Upper lobe of left lung (tissue), 6 donors: Measurements from ENCODE around the gene PHACTR1. TPM values are rescaled to one million over a fixed set of nuclear protein-coding genes. Genes with fewer than 3 reads are reported as not detected.
A peak's percentile ranks its signal among the peaks of the same experiment; 100 is the strongest.

Experiments used
- ATAC-seq, 2 donors: fragments of 200-7000 bp; cut with Tn5 transposase; one replicate each; pipeline ENCODE4 v1.9.1; 2022; ENCODE audit warnings: mild to moderate bottlenecking in 2 of 2, moderate library complexity in 2 of 2; ENCODE audit not compliant: low FRiP score in 2 of 2
- DNase-seq, 2 donors: peaks; one replicate each; pipeline ENCODE4 v3.0.0-alpha.2; 2019 to 2020
- H3K27ac ChIP-seq, 4 donors: fragments of 200-600 bp; sonication (generic); one replicate each; pipeline ENCODE4 v1.5.1; 2016 to 2019
- H3K27me3 ChIP-seq, 4 donors: fragments of 200-600 bp; sonication (generic); one replicate each; pipeline ENCODE4 v1.5.1; 2017 to 2019
- H3K36me3 ChIP-seq, 4 donors: fragments of 200-600 bp; sonication (generic); one replicate each; pipeline ENCODE4 v1.5.1; 2016 to 2019
- H3K4me1 ChIP-seq, 4 donors: fragments of 200-600 bp; sonication (generic); one replicate each; pipeline ENCODE4 v1.5.1; 2018 to 2019
- H3K4me3 ChIP-seq, 4 donors: fragments of 200-600 bp; sonication (generic); one replicate each; pipeline ENCODE4 v1.5.1; 2017 to 2019; ENCODE audit warnings: mild to moderate bottlenecking in 2 of 4, moderate library complexity in 1 of 4
- H3K9me3 ChIP-seq, 4 donors: fragments of 200-600 bp; sonication (generic); one replicate each; pipeline ENCODE4 v1.5.1; 2018 to 2019
- EP300 ChIP-seq, 4 donors: sonication (generic); formaldehyde crosslinking; IDR thresholded peaks; one replicate each; pipeline ENCODE4 v1.5.1; 2017; ENCODE audit warnings: antibody characterized with exemption in 4 of 4, control low read depth in 2 of 4
- POLR2A ChIP-seq, 4 donors: fragments of 450-650 bp; IDR thresholded peaks; one replicate each; pipeline ENCODE4 v1.5.1; 2016 to 2017; ENCODE audit warnings: antibody characterized with exemption in 4 of 4, mild to moderate bottlenecking in 2 of 4
- POLR2AphosphoS5 ChIP-seq, 2 donors: sonication (generic); formaldehyde crosslinking; IDR thresholded peaks; one replicate each; pipeline ENCODE4 v1.5.1; 2017; ENCODE audit warnings: antibody characterized with exemption in 2 of 2
- WGBS, 2 donors: methylation state at CpG; one replicate each; pipeline ENCODE4 v1.1.5; 2017 to 2018; 5-methylcytosine and 5-hydroxymethylcytosine counted together
- total RNA-seq, 6 donors: library from RNA; depleted of rRNA in 4 of 6; stranded (reverse); fragments of >200 nt in 4 of 6; gene quantifications; one replicate each; pipeline versions ENCODE4 v1.1.0 to v1.2.1, GENCODE V29; 2016 to 2021
- TF ChIP-seq, protein P1 (sequence below), 6 experiments: fragments of 450-650 bp in 4 of 6; fragments of 200-600 bp in 2 of 6; sonication (generic) in 2 of 6; IDR thresholded peaks; one replicate each; pipeline ENCODE4 v1.5.1; 2016 to 2019; ENCODE audit warnings: antibody characterized with exemption in 6 of 6
- donor health status: DM: no; HTN: no; CAD: no; lungs with moderate emphysema.
- donor health status: DM: no; HTN: yes; CAD: no; lungs with severe emphysema.

Gene PHACTR1
- total RNA-seq, 6 donors from 2014 or later: 63.2 to 121 (median 90.9) TPM

DNA sequence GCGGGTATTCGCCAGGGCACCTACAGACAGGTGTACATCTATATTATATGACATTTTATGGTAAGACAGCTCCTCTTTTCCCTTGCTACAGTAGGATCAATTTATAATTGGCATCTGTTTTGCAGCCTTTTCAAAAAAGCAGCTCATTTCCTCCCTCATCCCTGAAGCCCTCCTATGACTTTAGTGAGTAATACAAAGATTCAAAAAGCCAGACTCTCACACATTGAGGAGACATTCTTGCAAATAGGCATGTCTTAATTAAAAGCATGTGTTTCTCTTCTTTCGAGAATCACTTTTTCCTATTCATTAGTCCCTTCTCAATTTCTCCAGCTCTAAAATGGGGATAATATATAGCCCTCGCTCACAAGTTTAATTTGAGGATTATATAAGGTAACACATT lies 328.3 kb downstream of the PHACTR1 start:
- no peak overlapping the region for H3K4me3 ChIP-seq
- no peak for TF ChIP-seq POLR2AphosphoS5 (IDR thresholded peaks at IDR 0.05)
- TF ChIP-seq POLR2A (IDR thresholded peaks at IDR 0.05): no peak
- no peak for TF ChIP-seq EP300 (IDR thresholded peaks at IDR 0.05)
- TF ChIP-seq, protein P1, sequence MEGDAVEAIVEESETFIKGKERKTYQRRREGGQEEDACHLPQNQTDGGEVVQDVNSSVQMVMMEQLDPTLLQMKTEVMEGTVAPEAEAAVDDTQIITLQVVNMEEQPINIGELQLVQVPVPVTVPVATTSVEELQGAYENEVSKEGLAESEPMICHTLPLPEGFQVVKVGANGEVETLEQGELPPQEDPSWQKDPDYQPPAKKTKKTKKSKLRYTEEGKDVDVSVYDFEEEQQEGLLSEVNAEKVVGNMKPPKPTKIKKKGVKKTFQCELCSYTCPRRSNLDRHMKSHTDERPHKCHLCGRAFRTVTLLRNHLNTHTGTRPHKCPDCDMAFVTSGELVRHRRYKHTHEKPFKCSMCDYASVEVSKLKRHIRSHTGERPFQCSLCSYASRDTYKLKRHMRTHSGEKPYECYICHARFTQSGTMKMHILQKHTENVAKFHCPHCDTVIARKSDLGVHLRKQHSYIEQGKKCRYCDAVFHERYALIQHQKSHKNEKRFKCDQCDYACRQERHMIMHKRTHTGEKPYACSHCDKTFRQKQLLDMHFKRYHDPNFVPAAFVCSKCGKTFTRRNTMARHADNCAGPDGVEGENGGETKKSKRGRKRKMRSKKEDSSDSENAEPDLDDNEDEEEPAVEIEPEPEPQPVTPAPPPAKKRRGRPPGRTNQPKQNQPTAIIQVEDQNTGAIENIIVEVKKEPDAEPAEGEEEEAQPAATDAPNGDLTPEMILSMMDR (IDR thresholded peaks at IDR 0.05): no peak

DNA sequence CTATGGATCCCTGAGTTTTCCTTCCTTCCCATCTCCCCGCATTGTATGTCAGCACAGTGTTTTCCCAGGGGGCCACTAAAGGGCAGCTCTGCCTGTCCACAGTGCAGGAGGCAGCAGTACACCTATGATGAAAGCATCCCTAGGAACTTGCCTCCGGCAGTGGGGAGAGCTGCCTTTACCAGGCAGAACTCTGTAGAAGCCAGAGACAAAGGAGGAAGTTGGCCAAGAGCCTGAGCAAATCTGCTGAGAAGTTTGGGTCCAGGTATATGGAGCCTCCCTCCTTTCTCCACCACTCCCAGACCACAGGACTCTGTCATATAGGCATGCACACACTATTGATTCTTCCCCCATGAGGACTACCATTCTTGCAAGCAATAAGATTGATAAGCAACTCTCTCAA lies 329.1 kb downstream of the PHACTR1 start:
- DNase-seq (no peak), ATAC-seq (peak in 1 of 2 donors; percentile 21)
- Histone ChIP-seq H3K36me3 (no peaks in the 10 kb centered on the region), H3K4me1 (no peaks in the 10 kb centered on the region), H3K27me3 (no peaks in the 10 kb centered on the region), H3K4me3 (no peak overlapping the region), H3K9me3 (no peaks in the 10 kb centered on the region), H3K27ac (no peak overlapping the region)
- WGBS, 2 donors: 69 to 73% methylated on average over 2 of the region's 2 CpGs
- TF ChIP-seq, protein P1 (IDR thresholded peaks at IDR 0.05): no peak
- no peak for TF ChIP-seq POLR2A (IDR thresholded peaks at IDR 0.05)
- TF ChIP-seq POLR2AphosphoS5 (IDR thresholded peaks at IDR 0.05): no peak
- TF ChIP-seq EP300 (IDR thresholded peaks at IDR 0.05): no peak

More for the DNA sequence above, 328.3 kb downstream of the PHACTR1 start:
- H3K4me1 ChIP-seq: no peaks in the 10 kb centered on the region
- H3K27ac ChIP-seq: no peak overlapping the region
- no peaks in the 10 kb centered on the region for H3K36me3 ChIP-seq
- ATAC-seq (no peak), DNase-seq (no peak)
- WGBS, 2 donors: 91 to 97% methylated on average over 4 of the region's 4 CpGs
- no peaks in the 10 kb centered on the region for H3K27me3 ChIP-seq
- no peaks in the 10 kb centered on the region for H3K9me3 ChIP-seq

DNA sequence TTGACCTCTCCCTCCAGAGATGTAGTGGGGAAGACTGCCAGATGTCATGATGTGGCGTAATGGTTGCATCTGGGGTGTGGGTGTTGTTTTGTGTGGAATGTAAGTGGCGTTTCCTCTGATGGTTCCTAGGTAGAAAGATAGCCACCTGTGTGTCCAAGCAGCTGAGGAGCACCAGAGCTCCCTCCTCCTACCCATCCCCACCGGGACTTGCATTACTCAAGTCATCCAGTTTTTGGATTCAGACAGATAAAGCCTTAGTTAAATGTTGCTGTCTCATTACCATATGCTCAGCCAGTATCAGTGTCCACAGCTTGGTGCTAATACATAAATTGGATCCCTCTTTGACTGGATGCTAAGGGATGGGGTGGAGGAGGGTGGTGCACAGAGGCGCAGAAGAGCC lies 329.5 kb downstream of the PHACTR1 start:
- H3K27ac ChIP-seq: no peak overlapping the region
- 79 to 88% methylated on average over 4 of the region's 4 CpGs for WGBS, 2 donors
- H3K27me3 ChIP-seq: no peaks in the 10 kb centered on the region
- DNase-seq (no peak), ATAC-seq (no peak)
- H3K4me1 ChIP-seq: no peaks in the 10 kb centered on the region
- no peaks in the 10 kb centered on the region for H3K9me3 ChIP-seq
- TF ChIP-seq POLR2A (IDR thresholded peaks at IDR 0.05): no peak
- TF ChIP-seq, protein P1 (IDR thresholded peaks at IDR 0.05): no peak
- no peak overlapping the region for H3K4me3 ChIP-seq
- no peaks in the 10 kb centered on the region for H3K36me3 ChIP-seq

DNA sequence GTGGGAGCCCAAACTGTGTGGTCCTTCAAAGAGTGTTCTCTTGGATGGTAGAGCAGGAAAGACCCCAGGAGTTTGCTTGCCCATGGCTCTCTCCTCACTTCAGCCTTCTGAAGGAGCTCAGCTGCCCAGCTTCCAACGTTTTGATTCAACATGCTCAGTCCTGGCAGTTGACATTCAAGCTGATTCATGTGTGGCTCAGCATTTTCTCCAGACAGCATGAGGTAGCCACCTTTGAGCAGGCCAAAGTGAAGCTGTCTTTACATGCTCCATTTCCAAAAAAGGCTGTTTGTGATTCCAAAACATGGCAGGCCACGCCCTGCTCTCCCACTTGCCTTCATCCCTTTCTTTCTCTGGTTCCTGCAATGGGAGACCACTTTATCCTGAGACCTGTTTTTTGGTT lies 331.5 kb downstream of the PHACTR1 start:
- DNase-seq: no peak
- Histone ChIP-seq H3K27me3 (no peaks in the 10 kb centered on the region), H3K4me3 (no peak overlapping the region), H3K36me3 (no peaks in the 10 kb centered on the region), H3K27ac (no peak overlapping the region), H3K9me3 (no peaks in the 10 kb centered on the region), H3K4me1 (no peaks in the 10 kb centered on the region)
- 57 to 70% methylated on average over 2 of the region's 2 CpGs for WGBS, 2 donors
- ATAC-seq: no peak
- no peak for TF ChIP-seq EP300 (IDR thresholded peaks at IDR 0.05)
- no peak for TF ChIP-seq POLR2A (IDR thresholded peaks at IDR 0.05)
- TF ChIP-seq, protein P1 (IDR thresholded peaks at IDR 0.05): no peak
- no peak for TF ChIP-seq POLR2AphosphoS5 (IDR thresholded peaks at IDR 0.05)

DNA sequence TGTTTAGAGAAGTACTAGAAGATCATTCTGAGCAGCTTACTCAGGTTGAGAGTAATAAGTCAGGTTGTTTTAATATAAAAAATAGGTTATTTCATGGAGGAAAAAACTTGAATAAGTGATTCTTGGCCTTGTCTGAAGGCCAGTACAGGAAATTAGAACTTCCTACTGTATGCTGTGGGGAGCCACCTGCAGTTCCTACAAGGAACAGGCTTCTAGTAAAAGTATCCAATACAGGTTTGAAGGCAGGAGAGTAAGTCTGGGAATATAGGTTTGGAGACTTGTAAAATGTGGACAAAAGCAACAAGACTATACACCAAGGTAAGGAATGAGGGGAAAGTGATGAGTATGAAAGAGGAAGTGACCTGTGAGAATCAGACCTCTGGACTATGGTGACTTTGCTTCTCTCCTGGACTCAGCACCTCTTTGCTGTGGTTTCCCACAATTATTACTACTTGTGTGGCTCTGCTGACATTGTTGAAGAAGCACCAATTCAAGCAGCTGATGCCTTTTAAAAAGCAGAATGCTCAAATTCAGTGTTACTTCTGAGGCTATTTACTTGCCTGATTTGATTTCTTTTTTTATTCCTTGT lies 333.2 kb downstream of the PHACTR1 start:
- no peak overlapping the region for H3K27ac ChIP-seq
- H3K27me3 ChIP-seq: no peaks in the 10 kb centered on the region
- no peak overlapping the region for H3K4me3 ChIP-seq
- TF ChIP-seq POLR2AphosphoS5 (IDR thresholded peaks at IDR 0.05) (no peak), POLR2A (IDR thresholded peaks at IDR 0.05) (no peak), EP300 (IDR thresholded peaks at IDR 0.05) (no peak)
- TF ChIP-seq, protein P1 (IDR thresholded peaks at IDR 0.05): no peak
- ATAC-seq: no peak
- no peaks in the 10 kb centered on the region for H3K4me1 ChIP-seq
- peaks cover 0 to 8% (median 2%) of the 10 kb centered on the region in 4 donors for H3K36me3 ChIP-seq
- DNase-seq: no peak
- no peaks in the 10 kb centered on the region for H3K9me3 ChIP-seq
